ENCODE data around the gene TPK1.

Gene TPK1

DNA sequence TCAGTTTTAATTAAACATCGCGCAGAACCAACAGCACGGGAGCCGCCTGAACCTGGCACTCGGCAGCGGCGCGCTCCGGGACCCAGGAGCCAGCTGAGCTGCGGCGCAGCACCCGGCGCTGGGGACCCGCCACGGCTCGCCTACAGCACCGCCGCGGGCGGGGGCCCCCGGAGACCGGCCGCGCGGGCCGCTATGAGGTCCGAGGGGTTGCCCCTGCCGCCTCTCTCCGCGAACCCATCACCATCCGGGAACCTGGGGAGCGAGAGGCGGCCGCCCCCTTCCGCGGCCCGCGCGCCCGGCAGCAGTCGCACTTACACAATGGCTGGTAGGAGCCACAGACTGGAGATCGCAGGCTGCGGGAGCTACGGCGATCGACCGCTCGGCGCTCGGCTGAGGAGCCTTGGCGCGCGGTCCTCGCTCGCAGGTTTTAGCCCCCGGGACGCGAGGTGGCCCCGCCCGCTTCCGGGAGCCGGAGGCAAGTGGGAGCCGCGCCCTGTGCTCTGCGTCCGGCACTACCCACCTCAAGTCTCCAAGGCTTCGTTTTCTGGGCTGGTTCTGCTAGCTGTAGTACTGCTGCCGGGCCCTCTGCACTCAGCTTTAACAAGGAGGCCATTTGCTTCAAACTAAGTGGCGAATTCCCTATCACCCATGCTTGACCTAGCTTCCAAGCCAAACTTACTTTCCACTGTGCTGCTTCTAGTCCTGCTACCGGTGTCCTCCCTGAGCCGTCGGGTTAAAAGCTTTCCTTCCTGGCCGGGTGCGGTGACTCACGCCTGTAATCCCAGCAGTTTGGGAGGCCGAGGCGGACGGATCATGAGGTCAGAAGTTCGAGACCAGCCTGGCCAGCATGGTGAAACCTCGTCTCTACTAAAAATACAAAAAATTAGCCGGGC is at the start of gene TPK1:
Gene TPK1, minus strand, starts transcription at position 402 of the 893 bp plus-strand sequence. CDS start 451 bp downstream, outside the sequence.
- in situ Hi-C loops (cut with MboI; ENCODE audit: low pct_unique_long_range_greater_than_20kb, low sequenced_read_pairs, unreplicated experiment): no loop called here
- TF ChIP-seq, protein P1, sequence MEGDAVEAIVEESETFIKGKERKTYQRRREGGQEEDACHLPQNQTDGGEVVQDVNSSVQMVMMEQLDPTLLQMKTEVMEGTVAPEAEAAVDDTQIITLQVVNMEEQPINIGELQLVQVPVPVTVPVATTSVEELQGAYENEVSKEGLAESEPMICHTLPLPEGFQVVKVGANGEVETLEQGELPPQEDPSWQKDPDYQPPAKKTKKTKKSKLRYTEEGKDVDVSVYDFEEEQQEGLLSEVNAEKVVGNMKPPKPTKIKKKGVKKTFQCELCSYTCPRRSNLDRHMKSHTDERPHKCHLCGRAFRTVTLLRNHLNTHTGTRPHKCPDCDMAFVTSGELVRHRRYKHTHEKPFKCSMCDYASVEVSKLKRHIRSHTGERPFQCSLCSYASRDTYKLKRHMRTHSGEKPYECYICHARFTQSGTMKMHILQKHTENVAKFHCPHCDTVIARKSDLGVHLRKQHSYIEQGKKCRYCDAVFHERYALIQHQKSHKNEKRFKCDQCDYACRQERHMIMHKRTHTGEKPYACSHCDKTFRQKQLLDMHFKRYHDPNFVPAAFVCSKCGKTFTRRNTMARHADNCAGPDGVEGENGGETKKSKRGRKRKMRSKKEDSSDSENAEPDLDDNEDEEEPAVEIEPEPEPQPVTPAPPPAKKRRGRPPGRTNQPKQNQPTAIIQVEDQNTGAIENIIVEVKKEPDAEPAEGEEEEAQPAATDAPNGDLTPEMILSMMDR (IDR thresholded peaks at IDR 0.05; ENCODE audit: extremely low read depth, insufficient read depth, missing control alignments): peak; percentile 15
- peak; percentile 94 for DNase-seq (ENCODE audit: low spot score)

DNA sequence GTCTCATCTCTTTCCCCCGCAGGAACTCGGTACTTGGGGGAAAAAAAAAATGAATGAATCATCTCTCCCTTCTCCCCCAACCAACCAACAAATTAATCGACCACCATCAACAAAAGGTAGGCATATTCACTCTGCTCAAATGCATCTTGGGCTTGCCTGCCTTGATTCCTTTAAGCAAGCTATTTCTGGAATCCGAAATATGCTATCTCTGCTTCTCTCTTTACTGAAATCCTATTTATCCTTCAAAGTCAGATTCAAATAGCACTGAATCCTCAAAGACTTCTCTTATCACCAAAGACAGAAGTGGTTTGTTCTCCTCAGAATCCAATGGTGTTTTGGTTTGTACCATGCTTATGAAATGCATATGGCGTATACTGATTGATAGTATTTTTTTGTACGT is 49.6 kb upstream of the TPK1 start:
- DNase-seq (ENCODE audit: low spot score): no peak
- TF ChIP-seq, protein P1 (IDR thresholded peaks at IDR 0.05; ENCODE audit: extremely low read depth, insufficient read depth, missing control alignments): no peak
- in situ Hi-C loops (cut with MboI; ENCODE audit: low pct_unique_long_range_greater_than_20kb, low sequenced_read_pairs, unreplicated experiment): no loop called here

DNA sequence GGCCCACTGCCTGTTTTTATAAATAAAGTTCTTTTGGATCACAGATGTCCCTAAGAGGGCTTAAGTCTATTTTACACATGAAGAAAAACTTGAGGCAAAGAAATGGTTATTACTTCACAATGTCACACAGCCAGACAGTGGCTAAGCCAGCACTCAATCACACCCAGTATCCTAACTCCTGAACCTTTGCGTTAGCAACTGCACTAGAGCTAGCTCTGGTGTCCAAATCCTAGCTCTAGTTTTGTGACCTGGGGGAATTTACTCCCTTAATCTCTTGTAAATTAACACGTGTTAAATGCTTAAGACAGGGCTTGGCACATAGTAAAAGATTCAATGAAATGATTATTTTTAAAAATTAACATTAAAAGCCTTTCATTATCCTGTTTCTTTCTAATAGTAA is 49.0 kb upstream of the TPK1 start:
- no peak for DNase-seq (ENCODE audit: low spot score)
- in situ Hi-C loops (cut with MboI; ENCODE audit: low pct_unique_long_range_greater_than_20kb, low sequenced_read_pairs, unreplicated experiment): no loop called here
- TF ChIP-seq, protein P1 (IDR thresholded peaks at IDR 0.05; ENCODE audit: extremely low read depth, insufficient read depth, missing control alignments): no peak

DNA sequence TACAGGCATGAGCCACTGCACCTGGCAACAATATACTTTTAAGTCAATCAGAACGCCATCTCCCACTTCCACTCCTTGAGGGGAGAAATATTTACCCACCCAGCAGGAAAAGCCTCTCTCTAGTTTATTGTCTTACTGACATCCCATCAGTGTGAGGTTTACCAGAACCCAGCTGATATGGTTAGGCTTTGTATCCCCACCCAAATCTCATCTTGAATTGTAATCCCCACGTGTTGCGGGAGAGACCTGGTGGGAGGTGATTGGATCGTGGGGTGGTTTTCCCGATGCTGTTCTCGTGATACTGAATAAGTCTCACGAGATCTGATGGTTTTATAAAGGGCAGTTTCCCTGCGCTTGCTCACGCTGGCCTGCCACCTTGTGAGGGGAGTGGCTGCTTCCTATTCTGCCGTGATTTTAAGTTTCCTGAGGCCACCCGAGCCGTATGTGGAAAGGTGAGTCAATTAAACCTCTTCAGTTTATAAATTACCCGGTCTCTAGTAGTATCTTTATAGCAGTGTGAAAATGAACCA is 37.5 kb upstream of the TPK1 start:
- in situ Hi-C loops (cut with MboI; ENCODE audit: low pct_unique_long_range_greater_than_20kb, low sequenced_read_pairs, unreplicated experiment): no loop called here
- TF ChIP-seq, protein P1 (IDR thresholded peaks at IDR 0.05; ENCODE audit: extremely low read depth, insufficient read depth, missing control alignments): no peak
- DNase-seq (ENCODE audit: low spot score): no peak

DNA sequence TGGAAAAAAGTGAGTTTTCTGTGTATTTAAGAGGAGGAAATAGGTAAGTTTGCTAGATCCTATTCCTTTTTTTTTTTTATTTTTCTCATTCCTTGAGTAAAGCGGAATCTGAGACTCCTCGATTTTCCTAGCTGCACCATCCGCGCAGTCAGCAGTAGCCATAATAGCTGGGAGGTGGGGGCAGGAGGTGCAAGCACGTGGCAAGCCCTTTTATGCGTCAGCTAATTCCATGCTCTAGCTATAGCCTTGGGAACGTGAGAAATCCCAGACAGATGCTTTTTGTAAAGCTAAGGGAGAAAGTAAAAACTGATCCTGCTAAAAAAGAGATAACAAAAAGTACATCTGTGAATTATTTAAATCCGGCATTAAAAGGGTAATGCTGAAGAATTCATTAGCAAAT is 33.2 kb upstream of the TPK1 start:
- TF ChIP-seq, protein P1 (IDR thresholded peaks at IDR 0.05; ENCODE audit: extremely low read depth, insufficient read depth, missing control alignments): no peak
- in situ Hi-C loops (cut with MboI; ENCODE audit: low pct_unique_long_range_greater_than_20kb, low sequenced_read_pairs, unreplicated experiment): no loop called here
- DNase-seq (ENCODE audit: low spot score): no peak

DNA sequence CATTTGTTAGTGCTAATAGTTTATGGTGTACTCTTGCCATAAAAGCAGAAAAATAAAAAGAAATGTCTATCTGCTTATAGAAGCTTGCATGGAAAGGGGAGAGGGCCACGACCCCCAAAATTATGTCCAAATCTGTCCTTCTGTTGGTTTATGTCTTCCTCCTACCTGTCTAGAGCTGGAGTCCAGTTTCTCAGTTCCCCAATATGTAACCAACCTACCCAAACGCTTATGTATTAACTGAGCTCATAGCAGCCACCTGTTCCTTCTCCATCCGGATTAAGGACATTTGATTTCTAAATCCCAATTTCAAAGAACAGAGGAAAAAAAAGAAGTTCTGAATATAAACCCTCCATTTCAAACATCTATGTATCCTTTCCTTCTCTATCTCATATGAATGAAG is 30.3 kb upstream of the TPK1 start:
- in situ Hi-C loops (cut with MboI; ENCODE audit: low pct_unique_long_range_greater_than_20kb, low sequenced_read_pairs, unreplicated experiment): no loop called here

More for the DNA sequence above, 30.3 kb upstream of the TPK1 start:
- DNase-seq (ENCODE audit: low spot score): no peak
- TF ChIP-seq, protein P1 (IDR thresholded peaks at IDR 0.05; ENCODE audit: extremely low read depth, insufficient read depth, missing control alignments): no peak
